Astrocyte (in vitro differentiated cells and primary cell): ENCODE measurements around the gene ITGBL1. TPM values are rescaled to one million over a fixed set of nuclear protein-coding genes. Genes with fewer than 3 reads are reported as not detected.

Source experiments
- DNase-seq: peaks from one replicate; pipeline ENCODE4 v3.0.0-alpha.2; 2010; ENCODE audit warnings: low read depth
- FAIRE-seq: peaks from 2 replicates; lab custom pipeline; 2011; peaks lifted over from hg19 to GRCh38; lab: Jason Lieb, UNC
- H2AFZ ChIP-seq: 2 replicates; pipeline ENCODE4 v1.6.0; 2012; ENCODE audit warnings: low read depth, low read length, inconsistent platforms
- H3K27ac ChIP-seq: 2 replicates; pipeline ENCODE4 v1.5.1; 2011; ENCODE audit warnings: low read depth, low read length, inconsistent platforms
- H3K27me3 ChIP-seq: 2 replicates; pipeline ENCODE4 v1.6.0; 2011; ENCODE audit warnings: low read length, inconsistent platforms; ENCODE audit not compliant: insufficient read depth
- H3K36me3 ChIP-seq: 2 replicates; pipeline ENCODE4 v1.5.1; 2011; ENCODE audit warnings: low read length, inconsistent platforms; ENCODE audit not compliant: insufficient read depth
- H3K4me1 ChIP-seq: 2 replicates; pipeline ENCODE4 v1.5.1; 2011; ENCODE audit warnings: low read length, inconsistent platforms; ENCODE audit not compliant: insufficient read depth
- H3K4me2 ChIP-seq: 2 replicates; pipeline ENCODE4 v1.6.0; 2012; ENCODE audit warnings: low read length, inconsistent platforms
- H3K4me3 ChIP-seq: 2 replicates; pipeline ENCODE4 v1.5.1; 2011; ENCODE audit warnings: low read depth, mild to moderate bottlenecking, low read length, inconsistent platforms; ENCODE audit not compliant: insufficient read depth
- H3K79me2 ChIP-seq: 2 replicates; pipeline ENCODE4 v1.6.0; 2012; ENCODE audit warnings: mild to moderate bottlenecking, low read length, inconsistent platforms; ENCODE audit not compliant: insufficient read depth
- H3K9ac ChIP-seq: 2 replicates; pipeline ENCODE4 v1.6.0; 2012; ENCODE audit warnings: mild to moderate bottlenecking, low read length, inconsistent platforms
- H3K9me3 ChIP-seq: 2 replicates; pipeline ENCODE4 v1.5.1; 2012; ENCODE audit warnings: low read depth, mild to moderate bottlenecking, low read length, inconsistent platforms; ENCODE audit not compliant: insufficient read depth
- H4K20me1 ChIP-seq: 2 replicates; pipeline ENCODE4 v1.6.0; 2012; ENCODE audit warnings: low read length, inconsistent platforms; ENCODE audit not compliant: insufficient read depth
- H3K27ac Mint-ChIP-seq: one replicate; pipeline ENCODE4 v1.8.0; 2021; ENCODE audit warnings: mild to moderate bottlenecking, mixed read lengths; ENCODE audit not compliant: unreplicated experiment
- H3K27me3 Mint-ChIP-seq: one replicate; pipeline ENCODE4 v1.8.0; 2021; ENCODE audit warnings: low read depth, mixed read lengths; ENCODE audit not compliant: unreplicated experiment
- H3K36me3 Mint-ChIP-seq: one replicate; pipeline ENCODE4 v1.8.0; 2021; ENCODE audit warnings: low read depth, mixed read lengths; ENCODE audit not compliant: unreplicated experiment
- H3K4me1 Mint-ChIP-seq: one replicate; pipeline ENCODE4 v1.8.0; 2021; ENCODE audit warnings: low read depth, mixed read lengths; ENCODE audit not compliant: unreplicated experiment
- H3K4me3 Mint-ChIP-seq: one replicate; pipeline ENCODE4 v1.8.0; 2021; ENCODE audit warnings: mild to moderate bottlenecking, moderate library complexity, mixed read lengths; ENCODE audit not compliant: unreplicated experiment
- H3K9me3 Mint-ChIP-seq: one replicate; pipeline ENCODE4 v1.8.0; 2021; ENCODE audit warnings: mild to moderate bottlenecking, mixed read lengths; ENCODE audit not compliant: unreplicated experiment
- EZH2 ChIP-seq: IDR thresholded peaks from 2 replicates; pipeline ENCODE4 v1.6.1; 2012; ENCODE audit warnings: mild to moderate bottlenecking, low read length, inconsistent platforms; ENCODE audit not compliant: insufficient read depth
- total RNA-seq: library from RNA; stranded (reverse); gene quantifications from 2 replicates; pipeline ENCODE4 v1.2.1, GENCODE V29; 2021
- TF ChIP-seq, protein P1 (sequence below): IDR thresholded peaks from 2 replicates; pipeline ENCODE4 v1.5.1; 2011; ENCODE audit warnings: low read depth, mild to moderate bottlenecking, inconsistent platforms, low read length, moderate library complexity; ENCODE audit not compliant: insufficient read depth

ITGBL1 gene
- total RNA-seq, 1 donor from 2014 or later, result 0.14 TPM

- no peak for TF ChIP-seq EZH2
- TF ChIP-seq, protein P1, sequence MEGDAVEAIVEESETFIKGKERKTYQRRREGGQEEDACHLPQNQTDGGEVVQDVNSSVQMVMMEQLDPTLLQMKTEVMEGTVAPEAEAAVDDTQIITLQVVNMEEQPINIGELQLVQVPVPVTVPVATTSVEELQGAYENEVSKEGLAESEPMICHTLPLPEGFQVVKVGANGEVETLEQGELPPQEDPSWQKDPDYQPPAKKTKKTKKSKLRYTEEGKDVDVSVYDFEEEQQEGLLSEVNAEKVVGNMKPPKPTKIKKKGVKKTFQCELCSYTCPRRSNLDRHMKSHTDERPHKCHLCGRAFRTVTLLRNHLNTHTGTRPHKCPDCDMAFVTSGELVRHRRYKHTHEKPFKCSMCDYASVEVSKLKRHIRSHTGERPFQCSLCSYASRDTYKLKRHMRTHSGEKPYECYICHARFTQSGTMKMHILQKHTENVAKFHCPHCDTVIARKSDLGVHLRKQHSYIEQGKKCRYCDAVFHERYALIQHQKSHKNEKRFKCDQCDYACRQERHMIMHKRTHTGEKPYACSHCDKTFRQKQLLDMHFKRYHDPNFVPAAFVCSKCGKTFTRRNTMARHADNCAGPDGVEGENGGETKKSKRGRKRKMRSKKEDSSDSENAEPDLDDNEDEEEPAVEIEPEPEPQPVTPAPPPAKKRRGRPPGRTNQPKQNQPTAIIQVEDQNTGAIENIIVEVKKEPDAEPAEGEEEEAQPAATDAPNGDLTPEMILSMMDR, result peak; percentile 69
- Mint-ChIP-seq H3K4me1 (peaks cover 6% of the 10 kb centered on the region), H3K27me3 (no peaks in the 10 kb centered on the region), H3K9me3 (no peaks in the 10 kb centered on the region), H3K27ac (no peak overlapping the region), H3K36me3 (no peaks in the 10 kb centered on the region), H3K4me3 (no peak overlapping the region)
- H2AFZ ChIP-seq, result no peak overlapping the region
- no peaks in the 10 kb centered on the region for H3K27me3 ChIP-seq
- H3K4me1 ChIP-seq, result peaks cover 14% of the 10 kb centered on the region
- H3K9ac ChIP-seq, result no peak overlapping the region
- no peaks in the 10 kb centered on the region for H3K9me3 ChIP-seq
- H3K27ac ChIP-seq, result no peak overlapping the region
- H3K79me2 ChIP-seq, result no peaks in the 10 kb centered on the region
- H4K20me1 ChIP-seq, result no peaks in the 10 kb centered on the region
- no peak overlapping the region for H3K4me3 ChIP-seq
- H3K36me3 ChIP-seq, result no peaks in the 10 kb centered on the region
- FAIRE-seq (peak; percentile 92), DNase-seq (peak; percentile 90)
- H3K4me2 ChIP-seq, result no peak overlapping the region
Observed at GRCh38 chr13:101474419-101474957, 22.0 kb downstream of the ITGBL1 start.

- H3K4me3 Mint-ChIP-seq, result no peak overlapping the region
- H4K20me1 ChIP-seq, result no peaks in the 10 kb centered on the region
- H3K27ac Mint-ChIP-seq, result no peak overlapping the region
- H3K9ac ChIP-seq, result no peak overlapping the region
- H3K27me3 Mint-ChIP-seq, result no peaks in the 10 kb centered on the region
- DNase-seq (no peak), FAIRE-seq (peak; percentile 32)
- H3K79me2 ChIP-seq, result no peaks in the 10 kb centered on the region
- H3K4me2 ChIP-seq, result no peak overlapping the region
- H3K27me3 ChIP-seq, result no peaks in the 10 kb centered on the region
- H3K9me3 ChIP-seq, result no peaks in the 10 kb centered on the region
- peaks cover 6% of the 10 kb centered on the region for H3K4me1 Mint-ChIP-seq
- no peaks in the 10 kb centered on the region for H3K36me3 Mint-ChIP-seq
- no peak overlapping the region for H3K4me3 ChIP-seq
- H3K4me1 ChIP-seq, result peaks cover 14% of the 10 kb centered on the region
- no peak overlapping the region for H3K27ac ChIP-seq
- H3K36me3 ChIP-seq, result no peaks in the 10 kb centered on the region
- TF ChIP-seq, protein P1, result no peak
- no peak for TF ChIP-seq EZH2
- H3K9me3 Mint-ChIP-seq, result no peaks in the 10 kb centered on the region
- no peak overlapping the region for H2AFZ ChIP-seq
Observed at GRCh38 chr13:101475536-101475935, 23.1 kb downstream of the ITGBL1 start.

- Histone ChIP-seq H3K36me3 (no peaks in the 10 kb centered on the region), H3K4me1 (no peaks in the 10 kb centered on the region), H3K27ac (no peak overlapping the region), H3K79me2 (no peaks in the 10 kb centered on the region), H3K9ac (no peak overlapping the region), H3K4me3 (no peak overlapping the region), H2AFZ (no peak overlapping the region), H4K20me1 (no peaks in the 10 kb centered on the region), H3K27me3 (no peaks in the 10 kb centered on the region), H3K9me3 (no peaks in the 10 kb centered on the region), H3K4me2 (no peak overlapping the region)
- TF ChIP-seq, protein P1, result no peak
- H3K4me1 Mint-ChIP-seq, result no peaks in the 10 kb centered on the region
- H3K27ac Mint-ChIP-seq, result no peak overlapping the region
- H3K9me3 Mint-ChIP-seq, result no peaks in the 10 kb centered on the region
- DNase-seq (no peak), FAIRE-seq (no peak)
- H3K36me3 Mint-ChIP-seq, result no peaks in the 10 kb centered on the region
- H3K4me3 Mint-ChIP-seq, result no peak overlapping the region
- no peaks in the 10 kb centered on the region for H3K27me3 Mint-ChIP-seq
Observed at GRCh38 chr13:101481421-101481820, 28.9 kb downstream of the ITGBL1 start.
